Stimulated activated CD8-positive, alpha-beta memory T cell treated with anti-CD3 and anti-CD28 coated beads, Interleukin-12 subunit alpha, Interleukin-12 subunit beta, amount 100 ng/mL, for 1 hour (primary cell): ENCODE data around the gene EDEM2.
"Not testable (repeated sequence)": the region's sequence is repeated elsewhere in the genome, so short reads cannot be mapped to it uniquely, and the experiment has no call there.

Experiments
- DNase-seq: peaks from one replicate; pipeline ENCODE4 v3.0.0-alpha.2; 2020; ENCODE audit warnings: low read depth

The EDEM2 gene, protein sequence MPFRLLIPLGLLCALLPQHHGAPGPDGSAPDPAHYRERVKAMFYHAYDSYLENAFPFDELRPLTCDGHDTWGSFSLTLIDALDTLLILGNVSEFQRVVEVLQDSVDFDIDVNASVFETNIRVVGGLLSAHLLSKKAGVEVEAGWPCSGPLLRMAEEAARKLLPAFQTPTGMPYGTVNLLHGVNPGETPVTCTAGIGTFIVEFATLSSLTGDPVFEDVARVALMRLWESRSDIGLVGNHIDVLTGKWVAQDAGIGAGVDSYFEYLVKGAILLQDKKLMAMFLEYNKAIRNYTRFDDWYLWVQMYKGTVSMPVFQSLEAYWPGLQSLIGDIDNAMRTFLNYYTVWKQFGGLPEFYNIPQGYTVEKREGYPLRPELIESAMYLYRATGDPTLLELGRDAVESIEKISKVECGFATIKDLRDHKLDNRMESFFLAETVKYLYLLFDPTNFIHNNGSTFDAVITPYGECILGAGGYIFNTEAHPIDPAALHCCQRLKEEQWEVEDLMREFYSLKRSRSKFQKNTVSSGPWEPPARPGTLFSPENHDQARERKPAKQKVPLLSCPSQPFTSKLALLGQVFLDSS

DNA sequence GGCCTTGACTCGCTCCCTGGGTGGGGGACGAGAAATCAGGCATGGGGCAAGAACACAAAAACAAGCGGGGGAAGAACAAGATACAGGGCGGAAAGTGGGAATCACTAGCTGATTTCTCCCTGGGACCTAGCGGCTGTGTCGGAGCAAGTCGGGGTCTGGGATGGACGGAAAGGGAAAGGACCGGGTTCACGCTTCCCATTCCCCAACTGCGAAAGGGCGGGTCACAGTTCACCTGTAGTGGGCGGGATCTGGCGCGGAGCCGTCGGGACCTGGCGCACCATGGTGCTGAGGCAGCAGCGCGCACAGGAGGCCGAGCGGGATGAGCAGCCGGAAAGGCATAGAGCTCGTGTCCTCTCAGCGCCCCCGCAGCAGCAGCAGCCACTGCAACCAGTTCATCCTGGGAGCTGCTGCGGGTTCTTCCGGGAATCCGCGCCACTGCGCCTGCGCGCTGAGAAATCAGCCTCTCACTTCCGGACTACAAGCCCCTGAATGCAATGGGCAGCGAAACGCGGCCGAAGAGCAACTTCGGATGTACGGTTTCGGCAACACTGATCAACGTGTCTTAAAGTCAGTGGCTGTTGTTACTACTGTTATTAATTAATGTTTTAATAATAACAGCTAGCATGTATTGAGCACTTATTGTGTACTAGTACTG is at the start of gene EDEM2:
Gene EDEM2 (minus strand): TSS at position 417 of the 655 bp plus-strand sequence. CDS start 78 bp downstream, at position 339.
- DNase-seq, result peak; percentile 89

DNA sequence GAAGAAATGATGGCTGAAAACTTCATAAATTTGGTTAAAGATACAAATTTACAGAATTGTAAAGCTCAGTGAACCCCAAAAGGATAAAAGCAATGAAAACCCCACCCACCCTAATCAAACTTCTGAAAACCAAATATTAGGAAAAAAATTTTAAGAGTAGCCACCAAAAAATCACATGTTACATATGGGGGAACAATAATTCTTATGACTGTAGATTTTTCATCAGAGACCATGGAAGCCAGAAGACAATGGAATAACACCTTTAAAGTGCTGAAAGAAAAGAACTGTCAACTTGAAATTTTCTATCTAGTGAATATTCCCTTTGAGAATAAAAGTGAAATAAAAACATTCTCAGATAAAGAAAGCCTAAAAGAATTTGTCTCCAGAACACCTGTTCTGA is 49.2 kb upstream of the EDEM2 start:
- DNase-seq, result no peak

DNA sequence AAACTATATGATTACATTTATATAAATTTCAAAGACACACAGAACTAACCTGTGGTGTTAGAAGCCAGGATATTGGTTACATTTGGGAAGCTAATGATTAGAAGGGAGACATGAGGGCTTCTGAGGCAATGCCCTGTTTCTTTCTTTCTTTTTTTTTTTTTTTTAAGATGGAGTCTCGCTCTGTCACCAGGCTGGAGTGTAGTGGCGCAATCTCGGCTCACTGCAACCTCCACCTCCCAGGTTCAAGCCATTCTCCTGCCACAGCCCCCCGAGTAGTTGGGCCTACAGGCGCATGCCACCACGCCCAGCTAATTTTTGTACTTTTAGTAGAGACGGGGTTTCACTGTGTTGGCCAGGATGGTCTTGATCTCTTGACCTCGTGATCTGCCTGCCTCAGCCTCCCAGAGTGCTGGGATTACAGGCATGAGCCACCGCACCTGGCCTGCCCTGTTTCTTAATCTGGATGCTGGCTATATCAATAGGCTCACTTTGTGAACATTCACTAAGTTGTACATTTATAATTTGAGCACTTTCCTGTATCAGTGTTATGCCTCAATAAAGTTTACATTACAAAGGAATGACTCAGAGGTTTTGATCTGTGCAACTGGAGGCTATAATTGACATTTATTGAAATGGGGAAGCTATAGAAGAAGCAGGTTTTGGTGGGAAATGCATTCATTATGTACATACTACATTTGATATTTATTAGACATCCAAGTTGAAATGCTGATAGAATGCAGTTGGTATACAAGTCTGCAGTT is 46.1 kb upstream of the EDEM2 start:
- DNase-seq, result not testable (repeated sequence)

DNA sequence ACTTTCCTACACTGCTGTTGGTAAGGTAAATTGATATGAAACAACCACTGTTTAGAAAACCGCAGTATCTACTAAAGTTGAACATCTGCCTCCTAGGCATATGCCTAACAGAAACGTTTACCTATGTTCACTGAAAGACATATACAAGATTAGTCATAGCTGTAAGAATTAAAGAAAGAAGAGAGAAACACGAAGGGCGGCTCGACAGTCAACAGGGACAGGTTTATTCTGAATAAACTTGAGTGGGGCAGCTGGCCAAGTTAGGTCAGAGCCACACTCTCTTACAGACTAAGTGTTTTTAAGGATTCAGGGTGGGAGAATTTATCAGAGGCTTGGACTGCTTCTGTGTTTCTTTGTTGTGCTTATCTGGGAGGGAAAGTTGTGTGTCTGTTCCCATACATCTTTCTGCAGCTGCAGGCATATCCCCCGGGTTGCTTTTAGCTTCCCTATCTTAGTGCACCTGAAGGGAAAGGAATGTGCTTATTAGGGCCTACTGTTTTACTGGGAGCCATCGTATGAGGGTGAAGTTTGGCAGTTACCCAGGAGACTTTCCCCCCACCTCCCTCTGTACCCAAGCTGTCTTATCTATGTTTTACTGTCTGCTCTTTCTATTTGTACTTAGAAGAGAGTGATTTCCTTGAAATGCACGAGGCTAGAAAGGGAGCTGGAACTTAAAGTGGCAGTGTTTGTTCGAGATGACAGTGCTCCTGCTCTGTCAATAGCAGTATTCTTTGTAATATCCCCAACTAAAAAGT is 45.2 kb upstream of the EDEM2 start:
- DNase-seq, result no peak

DNA sequence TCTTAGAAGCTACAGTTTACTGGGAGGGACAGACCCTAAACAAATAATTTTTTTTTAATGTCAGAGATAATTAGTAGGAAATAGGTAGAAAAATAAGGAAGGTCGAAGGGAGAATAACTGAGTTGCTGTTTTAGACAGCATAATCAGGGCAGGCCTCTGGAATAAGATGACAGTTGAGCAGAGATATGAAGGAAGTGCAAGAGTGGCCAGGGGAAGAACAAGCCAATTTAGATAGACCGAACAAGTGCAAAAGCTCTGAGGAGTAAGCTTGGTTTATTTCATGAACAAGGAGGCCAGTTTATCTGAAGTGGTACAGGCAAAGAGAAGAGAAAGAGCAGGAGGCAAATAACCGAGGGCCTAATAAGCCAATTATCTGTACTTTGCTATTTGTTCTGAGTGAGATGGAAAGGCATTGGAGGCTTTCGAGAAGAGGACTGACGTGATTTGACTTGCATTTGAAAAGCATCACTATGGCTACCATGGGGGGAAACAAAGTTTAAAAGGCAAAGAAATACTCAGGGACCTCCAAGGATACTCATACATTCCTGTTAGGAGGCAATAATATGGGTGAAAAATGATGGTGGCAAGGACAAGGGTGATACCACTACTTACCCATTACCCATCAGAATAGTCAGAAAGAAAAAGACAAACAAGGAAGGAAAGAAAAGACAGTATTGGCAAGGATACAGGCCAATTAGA is 44.4 kb upstream of the EDEM2 start:
- DNase-seq, result no peak

DNA sequence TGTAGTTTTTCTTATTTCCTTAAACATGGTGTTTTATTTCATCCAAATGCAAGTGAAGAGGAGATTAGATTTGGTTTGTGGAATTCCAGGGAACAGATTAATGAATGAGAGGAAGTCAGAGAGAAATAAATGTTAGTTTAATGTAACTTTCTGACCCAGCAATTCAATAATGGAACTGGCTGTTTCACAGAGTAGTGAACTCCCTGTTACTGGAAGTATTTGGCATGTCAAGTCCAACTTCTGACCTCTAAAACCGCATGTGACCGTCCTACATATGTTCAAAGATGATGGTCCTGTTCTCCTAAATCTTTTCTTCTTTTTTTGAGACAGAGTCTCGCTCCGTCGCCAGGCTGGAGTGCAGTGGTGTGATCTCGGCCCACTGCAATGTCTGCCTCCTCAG is 43.4 kb upstream of the EDEM2 start:
- no peak for DNase-seq

DNA sequence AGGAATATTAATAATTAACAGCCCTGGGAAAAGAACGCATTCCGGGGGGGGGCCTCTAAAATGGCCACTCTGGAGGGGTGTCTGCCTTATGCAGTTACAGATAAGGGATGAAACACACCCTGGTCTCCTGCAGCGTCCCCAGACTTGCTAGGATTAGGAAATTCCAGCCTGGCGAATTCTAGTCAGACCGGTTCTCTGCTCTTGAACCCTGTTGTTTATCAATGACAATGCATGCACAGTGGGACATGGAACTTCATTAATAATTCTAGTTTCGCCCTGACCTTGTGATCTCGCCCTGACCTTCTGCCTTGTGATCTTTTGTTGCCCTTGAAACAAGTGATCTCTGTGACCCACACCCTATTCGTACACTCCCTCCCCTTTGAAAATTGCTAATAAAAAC is 42.1 kb upstream of the EDEM2 start:
- not testable (repeated sequence) for DNase-seq

DNA sequence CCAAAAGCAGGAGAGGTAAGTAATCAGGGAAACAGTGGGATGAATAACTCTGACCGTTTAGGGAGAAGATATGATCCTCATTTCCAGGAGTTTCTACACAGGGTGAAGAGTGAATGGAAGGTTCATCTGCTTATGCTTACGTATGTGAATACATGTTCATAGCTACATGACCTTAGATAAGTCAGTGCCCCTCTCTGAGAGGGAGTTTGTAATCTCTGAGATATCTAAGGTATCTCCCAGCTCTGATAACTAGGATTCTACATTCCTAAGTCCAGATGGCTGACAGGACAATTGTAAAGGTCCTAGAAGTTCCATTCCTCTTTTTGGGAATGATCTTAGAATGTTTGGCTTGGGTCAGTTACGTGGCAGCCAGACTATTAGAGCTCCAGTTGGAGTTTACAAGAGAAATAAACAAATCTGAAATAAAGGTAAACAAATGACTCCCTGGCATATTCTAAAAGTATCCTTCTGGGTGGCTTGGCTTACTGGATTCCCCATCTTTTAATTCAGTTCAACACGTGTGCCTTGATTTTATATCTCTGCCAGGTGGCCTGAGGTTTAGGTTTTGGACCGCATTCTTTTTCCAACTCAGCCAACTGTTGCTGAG is 40.6 kb upstream of the EDEM2 start:
- DNase-seq, result no peak

DNA sequence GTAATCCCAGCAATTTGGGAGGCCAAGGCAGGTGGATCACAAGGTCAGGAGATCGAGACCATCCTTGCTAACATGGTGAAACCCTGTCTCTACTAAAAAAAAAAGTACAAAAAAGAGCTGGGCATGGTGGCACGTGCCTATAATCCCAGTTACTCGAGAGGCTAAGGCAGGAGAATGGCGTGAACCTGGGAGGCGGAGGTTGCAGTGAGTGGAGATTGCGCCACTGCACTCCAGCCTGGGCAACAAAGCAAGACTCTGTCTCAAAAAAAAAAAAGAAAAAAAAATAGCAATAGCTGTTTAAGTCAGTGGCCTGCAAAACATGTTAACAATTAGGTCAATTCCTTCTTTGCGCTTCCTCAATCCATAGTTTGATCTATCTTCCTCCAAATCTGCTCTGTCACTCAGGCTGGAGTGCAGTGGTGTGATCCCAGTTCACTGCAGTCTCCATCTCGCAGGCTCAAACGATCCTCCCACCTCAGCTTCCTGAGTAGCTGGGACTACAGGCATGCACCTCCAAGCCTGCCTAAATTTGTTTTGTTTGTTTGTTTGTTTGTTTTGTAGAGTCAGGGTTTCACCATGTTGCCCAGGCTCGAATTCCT is 39.7 kb upstream of the EDEM2 start:
- DNase-seq, result not testable (repeated sequence)

DNA sequence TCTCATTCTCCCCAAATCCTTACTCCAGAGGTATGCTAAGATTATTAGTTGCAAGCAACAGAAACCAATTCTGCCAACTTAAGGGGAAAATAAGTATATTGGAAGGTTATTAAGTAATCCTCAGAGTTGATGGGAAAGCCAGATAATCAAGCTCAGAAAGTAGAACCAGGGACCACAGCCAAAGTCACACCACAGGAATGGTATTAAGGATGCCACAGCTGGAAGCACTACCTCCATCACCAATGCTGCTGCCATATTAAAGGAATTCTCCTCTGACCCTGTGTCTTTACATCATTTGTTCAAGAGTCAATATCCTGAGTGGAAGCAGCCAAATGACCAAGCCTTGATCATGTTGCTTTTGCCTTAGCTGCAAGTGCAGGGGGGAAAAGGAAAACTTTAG is 34.6 kb upstream of the EDEM2 start:
- DNase-seq, result no peak

DNA sequence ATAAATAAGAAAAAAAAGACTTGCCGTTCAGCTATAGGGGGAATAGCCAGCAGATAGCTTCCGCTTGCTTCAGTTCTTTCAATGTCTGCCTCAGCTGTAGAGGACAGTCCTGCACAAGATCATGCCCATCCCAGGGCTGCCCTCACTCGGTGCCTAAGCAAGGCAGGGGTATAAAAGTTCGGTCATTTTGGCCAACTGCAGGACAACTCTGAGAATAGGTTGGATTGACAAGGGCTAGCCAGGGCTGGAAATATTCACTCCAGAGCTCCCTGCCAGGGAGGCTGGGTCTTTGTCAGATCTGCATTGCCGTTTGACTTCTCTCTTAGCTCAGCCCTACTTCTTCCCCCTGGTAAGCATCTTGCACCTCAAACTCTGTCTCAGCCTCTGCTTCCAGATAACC is 33.1 kb upstream of the EDEM2 start:
- DNase-seq, result no peak

DNA sequence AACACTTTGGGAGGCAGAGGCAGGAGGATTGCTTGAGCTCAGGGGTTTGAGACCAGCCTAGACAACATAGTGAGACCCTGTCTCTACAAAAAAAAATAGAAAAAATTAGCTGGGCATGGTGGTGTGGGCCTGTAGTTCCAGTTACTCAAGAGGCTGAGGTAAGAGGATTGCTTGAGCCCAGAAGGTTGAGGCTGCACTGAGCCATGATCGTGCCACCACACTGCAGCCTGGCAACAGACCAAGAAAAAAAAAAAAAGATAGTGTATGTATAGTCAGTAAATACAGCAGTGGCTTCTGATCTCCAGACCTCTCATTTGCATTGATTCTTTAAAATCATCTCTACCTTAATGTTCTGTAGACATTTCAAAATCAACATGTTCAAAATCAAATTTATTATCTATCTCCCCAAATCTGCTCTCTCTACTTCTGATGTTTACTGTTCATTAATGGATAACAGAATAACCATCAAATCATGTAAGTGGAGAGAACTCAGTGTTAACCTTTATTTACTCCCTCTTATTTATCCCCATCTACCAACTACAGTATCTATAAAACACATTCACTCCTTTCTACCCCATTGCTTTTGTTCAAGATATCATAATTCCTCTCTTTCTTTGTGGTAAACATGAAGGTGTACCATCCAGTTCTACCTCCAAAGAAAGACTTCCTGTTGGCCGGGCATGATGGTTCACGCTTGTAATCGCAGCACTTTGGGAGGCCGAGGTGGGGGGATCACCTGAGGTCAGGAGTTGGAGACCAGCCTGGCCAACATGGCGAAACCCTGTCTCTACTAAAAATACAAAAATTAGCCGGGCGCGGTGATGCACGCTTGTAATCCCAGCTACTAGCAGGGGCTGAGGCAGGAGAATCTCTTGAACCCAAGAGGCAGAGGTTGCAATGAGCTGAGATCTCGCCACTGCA is 32.4 kb upstream of the EDEM2 start:
- DNase-seq, result no peak

DNA sequence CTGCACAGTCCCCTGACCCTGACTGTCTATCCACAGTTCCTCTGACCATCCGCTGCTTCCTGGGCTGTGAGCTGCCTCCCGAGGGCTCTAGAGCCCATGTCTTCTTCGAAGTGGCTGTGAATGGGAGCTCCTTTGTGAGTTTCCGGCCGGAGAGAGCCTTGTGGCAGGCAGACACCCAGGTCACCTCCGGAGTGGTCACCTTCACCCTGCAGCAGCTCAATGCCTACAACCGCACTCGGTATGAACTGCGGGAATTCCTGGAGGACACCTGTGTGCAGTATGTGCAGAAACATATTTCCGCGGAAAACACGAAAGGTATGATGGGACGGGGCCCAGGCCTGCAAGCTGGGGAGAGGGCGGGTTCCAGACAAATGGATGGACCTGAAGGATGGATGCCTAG is 29.0 kb upstream of the EDEM2 start:
- no peak for DNase-seq

DNA sequence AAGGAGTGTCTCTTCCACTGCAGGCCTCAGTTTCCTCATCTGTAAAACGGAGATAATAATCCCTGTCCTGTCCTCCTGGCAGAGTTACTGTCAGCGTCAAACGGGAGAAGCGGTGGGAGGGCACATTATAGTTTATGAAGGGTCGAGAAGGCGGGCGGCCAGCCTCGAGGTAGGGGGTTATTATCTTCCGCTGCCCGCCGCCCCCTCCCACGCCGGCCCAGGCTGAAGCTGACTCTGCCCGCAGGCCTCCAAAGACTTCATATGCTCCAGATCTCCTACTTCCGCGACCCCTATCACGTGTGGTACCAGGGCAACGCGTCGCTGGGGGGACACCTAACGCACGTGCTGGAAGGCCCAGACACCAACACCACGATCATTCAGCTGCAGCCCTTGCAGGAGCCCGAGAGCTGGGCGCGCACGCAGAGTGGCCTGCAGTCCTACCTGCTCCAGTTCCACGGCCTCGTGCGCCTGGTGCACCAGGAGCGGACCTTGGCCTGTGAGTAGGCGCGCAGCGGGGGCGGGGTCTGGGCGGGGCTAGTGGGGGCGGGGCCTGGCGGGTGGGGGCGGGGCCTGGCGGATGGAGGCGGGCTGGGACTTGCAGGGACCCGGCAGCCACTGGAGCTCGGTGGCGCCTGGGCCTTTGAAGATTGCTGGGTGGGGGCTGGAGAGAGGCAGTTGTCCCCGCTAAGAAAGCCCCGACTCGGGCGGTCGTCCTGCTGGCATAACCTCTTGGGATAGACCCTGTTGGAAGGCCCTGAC is 27.5 kb upstream of the EDEM2 start:
- no peak for DNase-seq

DNA sequence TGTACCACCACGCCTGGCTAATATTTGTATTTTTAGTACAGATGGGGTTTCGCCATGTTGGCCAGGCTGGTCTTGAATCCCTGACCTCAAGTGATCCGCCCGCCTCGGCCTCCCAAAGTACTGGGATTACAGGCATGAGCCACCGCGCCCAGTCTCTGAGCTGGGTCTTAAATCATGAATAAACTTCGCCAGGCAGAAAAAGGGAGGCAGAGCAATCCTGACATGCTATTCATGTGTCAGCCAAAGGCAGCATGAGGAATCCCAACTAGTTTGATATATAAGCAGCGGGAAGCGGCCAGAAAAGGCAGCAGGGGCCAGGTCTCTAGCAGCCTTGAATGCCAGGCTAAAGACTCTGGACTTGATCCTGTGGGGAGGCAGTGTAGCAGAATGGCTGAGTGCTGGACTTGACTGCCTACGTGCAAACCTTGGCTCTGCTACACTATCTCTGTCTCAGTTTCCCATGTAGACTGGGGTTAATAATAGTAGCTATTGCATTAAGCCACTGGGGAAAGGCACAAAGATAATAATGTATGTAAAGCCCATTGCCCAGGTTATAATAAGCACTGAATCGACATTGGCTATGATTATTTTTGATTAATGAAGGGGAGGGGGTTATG is 26.5 kb upstream of the EDEM2 start:
- no peak for DNase-seq

DNA sequence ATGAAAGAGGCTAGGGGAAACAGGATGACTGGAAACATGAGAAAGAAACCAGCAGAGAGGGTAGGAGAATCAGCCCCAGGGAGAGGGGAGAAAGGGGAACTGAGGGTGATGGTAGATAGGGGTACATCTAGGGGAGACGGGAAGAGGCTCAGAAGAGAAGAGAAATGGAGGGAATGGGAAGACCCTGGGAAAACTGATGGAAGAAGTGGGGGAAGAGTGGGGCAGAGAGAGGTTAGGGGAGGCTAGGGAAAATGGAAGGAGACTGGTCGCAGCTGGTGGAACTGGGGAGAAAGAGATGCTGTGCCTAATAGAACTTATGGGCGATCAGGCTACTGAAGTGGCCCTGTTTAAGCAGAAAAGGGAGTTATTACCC is 25.3 kb upstream of the EDEM2 start:
- DNase-seq, result no peak

DNA sequence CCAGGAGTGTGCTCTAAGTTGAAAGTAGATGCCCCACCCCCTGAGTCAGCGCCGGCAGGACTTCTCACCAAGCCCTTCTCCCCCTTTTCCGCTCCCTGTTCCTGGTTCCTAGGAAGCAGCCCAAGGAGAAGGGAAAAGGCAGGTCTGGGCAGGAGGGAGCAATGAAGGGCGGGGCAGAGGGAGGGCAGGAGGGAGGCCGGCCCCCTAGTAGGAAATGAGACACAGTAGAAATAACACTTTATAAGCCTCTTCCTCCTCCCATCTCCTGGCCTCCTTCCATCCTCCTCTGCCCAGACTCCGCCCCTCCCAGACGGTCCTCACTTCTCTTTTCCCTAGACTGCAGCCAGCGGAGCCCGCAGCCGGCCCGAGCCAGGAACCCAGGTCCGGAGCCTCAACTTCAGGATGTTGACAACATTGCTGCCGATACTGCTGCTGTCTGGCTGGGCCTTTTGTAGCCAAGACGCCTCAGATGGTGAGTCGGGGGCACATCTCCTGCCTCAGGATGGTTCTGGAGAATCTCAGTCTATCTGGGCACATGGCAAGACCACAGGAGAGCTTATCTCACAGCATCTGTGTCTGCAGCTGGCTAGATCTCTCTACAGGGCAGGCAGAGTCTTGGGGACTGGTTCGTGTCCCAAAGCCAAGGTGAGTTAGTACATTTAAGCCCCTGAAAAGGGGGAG is 24.8 kb upstream of the EDEM2 start, which contains the start of gene PROCR:
Gene PROCR (plus strand): TSS at position 320 of the 681 bp plus-strand sequence. CDS start 83 bp downstream, at position 403.
- no peak for DNase-seq

DNA sequence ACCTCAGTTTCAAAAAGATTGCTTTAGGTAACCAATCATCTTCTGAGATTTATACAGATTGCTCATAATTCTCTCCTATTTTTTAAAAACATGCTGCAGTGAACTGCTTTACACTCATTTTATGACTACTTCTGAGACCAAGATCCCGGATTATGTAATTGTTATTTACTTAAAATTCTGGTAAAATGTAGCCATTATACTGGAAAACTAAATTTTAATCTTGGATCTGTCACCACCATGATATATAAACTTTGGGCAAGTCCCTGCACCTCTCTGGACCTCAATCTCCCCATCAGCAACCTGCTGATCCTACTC is 24.3 kb upstream of the EDEM2 start:
- no peak for DNase-seq
